Stimulated activated CD4-positive, alpha-beta T cell treated with anti-CD3 and anti-CD28 coated beads, Interleukin-15, amount 100 ng/mL, for 48 hours (primary cell): ENCODE data around the gene CCT6A.
"Not testable (repeated sequence)": the region's sequence is repeated elsewhere in the genome, so short reads cannot be mapped to it uniquely, and the experiment has no call there.

Experiments used
- DNase-seq, 2 donors: peaks; one replicate each; pipeline ENCODE4 v3.0.0-alpha.2; 2020; ENCODE audit warnings: low read depth in 2 of 2

The CCT6A gene, protein sequence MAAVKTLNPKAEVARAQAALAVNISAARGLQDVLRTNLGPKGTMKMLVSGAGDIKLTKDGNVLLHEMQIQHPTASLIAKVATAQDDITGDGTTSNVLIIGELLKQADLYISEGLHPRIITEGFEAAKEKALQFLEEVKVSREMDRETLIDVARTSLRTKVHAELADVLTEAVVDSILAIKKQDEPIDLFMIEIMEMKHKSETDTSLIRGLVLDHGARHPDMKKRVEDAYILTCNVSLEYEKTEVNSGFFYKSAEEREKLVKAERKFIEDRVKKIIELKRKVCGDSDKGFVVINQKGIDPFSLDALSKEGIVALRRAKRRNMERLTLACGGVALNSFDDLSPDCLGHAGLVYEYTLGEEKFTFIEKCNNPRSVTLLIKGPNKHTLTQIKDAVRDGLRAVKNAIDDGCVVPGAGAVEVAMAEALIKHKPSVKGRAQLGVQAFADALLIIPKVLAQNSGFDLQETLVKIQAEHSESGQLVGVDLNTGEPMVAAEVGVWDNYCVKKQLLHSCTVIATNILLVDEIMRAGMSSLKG

DNA sequence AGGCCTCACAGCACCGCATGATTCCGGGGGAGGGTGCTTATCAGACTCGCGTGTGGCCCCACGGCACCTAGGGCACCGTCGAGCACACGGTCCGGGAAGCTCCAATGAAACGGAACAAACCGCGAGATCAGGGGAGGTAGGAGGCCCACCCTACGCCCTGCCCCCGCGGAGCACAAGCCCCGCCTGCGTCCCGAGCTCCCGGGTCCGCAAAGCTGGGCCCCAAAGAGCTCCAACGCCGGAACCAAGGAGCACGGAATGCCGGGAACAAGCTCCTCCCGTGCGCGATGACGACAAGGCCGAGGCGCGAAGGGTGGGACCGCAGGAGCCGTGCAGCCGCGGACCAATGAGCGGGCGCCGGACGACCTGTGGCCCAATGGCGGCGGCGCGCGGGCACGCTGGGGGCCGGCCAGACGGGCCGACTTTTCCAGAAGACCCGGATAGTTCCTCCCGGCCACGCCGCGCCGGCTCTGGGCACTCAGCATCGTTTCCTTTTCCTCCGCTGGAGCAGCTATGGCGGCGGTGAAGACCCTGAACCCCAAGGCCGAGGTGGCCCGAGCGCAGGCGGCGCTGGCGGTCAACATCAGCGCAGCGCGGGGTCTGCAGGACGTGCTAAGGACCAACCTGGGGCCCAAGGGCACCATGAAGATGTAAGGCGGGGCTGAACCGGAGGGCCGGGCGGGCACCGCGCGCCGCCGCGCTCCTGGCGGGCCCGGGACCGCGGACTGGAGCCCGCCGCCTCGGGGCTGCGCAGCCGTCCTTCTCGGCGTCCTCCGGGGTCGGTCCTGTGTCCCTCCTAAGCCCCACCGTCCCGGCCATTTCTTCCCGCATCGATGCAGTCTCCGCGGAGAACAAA, at the start of gene CCT6A, which contains the start of gene PSPH:
TSS of gene CCT6A (plus strand) at position 427 of the 853 bp plus-strand sequence. CDS start at position 511, 84 bp downstream.
TSS of gene PSPH (minus strand) at position 106 of the 853 bp plus-strand sequence. CDS start 30,232 bp downstream, outside the sequence.
- DNase-seq = peak; percentile 86 to 89

DNA sequence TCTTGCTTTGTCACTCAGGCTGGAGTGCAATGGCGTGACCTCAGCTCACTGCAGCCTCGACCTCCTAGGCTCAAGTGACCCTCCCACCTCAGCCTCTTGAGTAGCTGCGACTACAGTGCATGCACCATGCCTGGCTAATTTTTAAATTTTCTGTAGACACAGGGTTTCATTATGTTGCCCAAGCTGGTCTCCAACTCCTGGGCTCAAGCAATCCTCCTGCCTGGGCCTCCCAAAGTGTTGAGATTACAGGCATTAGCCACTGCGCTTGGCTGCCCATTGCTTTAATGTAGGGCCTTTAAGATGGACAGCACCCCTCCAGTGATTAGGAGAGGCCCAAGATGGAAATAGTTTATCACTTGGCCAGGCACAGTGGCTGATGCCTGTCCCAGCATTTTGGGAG, 47.8 kb upstream of the CCT6A start:
- DNase-seq = no peak

DNA sequence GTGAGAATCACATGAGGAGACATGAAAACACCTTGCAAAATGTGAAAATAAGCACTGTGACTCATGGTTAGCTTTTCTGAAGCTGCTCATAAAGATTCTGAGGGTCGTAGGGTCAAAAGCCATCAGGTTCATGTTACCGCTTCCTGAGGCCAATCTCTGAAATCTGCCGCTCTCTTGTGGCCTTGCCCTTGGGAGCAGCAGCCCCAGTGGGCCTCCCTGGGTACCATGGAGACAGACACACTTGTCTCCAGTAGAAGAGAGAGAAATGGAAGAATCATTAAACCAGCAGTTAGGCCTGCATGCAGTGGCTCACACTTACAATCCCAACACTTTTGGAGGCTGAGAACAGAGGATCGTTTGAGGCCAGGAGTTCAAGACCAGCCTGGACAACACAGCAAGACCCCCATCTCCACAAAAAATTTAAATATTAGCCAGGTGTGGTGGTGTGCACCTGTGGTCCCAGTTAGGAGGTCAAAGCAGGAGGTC, 44.4 kb upstream of the CCT6A start:
- no peak for DNase-seq

DNA sequence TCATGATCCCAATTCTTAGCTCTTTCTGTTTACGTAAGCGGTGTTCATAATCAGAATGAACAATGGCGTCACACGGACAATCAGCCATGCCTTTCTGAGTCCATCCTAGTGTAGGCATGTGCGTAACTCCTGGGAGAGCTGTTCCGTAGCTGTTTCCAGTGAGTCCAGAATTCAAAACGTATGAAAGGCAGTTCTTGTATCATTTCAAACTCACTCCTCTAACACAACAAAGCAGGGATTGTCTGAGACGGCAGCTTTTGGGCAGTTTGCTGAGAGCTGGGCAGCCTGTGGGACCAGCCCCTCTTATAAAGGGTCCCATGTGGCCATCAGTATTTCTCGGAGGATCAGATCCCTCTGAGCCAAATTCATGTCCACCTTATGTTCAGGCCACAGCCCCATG, 43.7 kb upstream of the CCT6A start:
- DNase-seq = no peak

DNA sequence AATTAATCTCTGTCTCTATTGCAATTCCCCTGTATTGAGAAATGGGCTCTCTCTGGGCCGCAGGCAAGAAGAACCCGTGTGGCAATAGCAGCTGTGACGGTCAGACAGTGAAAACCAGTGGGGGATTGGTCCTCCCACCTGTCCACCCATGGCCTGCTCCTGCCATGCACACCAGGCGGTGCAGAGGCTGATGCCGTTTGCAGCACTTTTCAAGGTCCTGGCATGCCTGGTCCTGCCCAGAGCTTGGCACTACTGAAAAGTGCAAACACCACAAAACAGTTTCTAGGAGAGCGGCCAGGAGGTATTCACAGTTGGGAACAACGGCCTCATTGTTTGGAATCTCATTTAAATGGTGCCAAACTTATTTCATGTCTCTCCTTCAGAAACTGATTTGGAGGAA, 41.9 kb upstream of the CCT6A start:
- no peak for DNase-seq

DNA sequence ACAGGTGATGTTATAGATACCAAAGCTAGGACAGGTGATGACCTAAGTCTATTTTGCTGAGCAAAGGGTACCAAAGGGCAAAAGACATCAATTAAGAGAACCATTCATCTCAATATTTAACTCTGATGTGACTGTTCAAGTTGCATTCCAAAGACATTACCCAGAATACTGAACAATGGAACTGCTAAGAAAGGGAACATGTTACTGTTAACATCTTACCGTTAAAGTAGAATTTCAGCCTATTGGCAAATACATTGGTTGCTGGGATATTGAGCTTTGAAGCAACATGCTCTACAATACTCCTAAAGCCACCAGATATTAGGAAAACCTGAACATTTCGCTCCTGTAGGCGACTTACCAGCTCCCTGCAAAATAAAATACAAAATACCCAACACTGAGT, 34.5 kb upstream of the CCT6A start:
- DNase-seq = not testable (repeated sequence)

DNA sequence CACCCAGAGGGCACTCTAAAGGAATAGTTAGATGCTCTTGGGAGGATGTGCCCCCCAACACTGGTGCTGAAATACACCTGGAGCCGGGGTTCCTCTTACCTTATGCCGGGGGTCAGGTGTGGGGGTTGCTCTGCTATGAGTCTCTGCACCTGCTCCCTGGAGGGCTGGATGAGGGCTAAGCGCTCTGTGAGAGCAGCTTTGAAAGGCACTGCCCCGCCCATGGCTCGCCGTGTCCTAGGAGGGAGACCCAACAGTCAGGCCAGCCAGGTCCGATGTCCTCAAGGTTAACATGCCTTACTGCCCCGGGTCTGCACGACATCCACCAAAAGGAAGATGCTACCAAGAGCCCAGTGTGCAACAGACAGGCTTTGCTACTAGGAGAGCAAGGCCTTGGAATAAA, 32.1 kb upstream of the CCT6A start:
- no peak for DNase-seq

DNA sequence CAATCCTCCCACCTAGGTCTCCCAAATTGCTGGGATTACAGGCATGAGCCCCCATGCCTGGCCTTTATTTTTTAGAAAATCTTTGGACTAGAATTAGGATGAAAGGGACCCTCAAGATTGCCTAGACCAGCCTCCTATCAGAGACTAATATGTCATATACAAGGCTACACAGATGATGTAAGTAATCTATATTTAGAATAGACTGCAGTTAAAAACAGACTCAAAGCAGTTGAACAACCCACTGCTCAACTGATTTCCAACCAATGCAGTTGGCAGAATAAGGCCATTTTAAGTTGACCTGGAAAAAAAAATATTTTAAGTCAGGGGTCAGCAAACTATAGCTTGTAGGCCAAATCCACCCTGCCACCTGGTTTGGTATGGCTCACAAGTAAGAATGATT, 28.1 kb upstream of the CCT6A start:
- DNase-seq = no peak

DNA sequence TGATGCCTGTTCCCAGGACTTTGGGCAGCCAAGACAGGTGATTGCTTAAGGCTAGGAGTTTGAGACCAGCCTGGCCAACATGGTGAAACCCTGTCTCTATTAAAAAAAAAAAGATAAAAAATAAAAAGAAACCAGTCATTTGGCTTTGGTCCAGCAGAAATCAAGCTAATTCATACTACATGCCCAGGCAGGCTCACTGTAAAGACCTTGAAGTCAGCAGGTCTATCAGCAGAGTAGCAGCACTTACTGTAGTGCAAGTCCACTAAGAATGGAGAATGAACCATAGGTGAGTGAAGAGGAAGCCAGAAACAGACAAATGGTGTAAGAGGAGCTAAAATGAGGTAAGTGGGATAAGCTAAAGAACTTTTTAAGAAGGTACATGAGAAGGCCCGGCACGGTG, 25.0 kb upstream of the CCT6A start:
- no peak for DNase-seq

DNA sequence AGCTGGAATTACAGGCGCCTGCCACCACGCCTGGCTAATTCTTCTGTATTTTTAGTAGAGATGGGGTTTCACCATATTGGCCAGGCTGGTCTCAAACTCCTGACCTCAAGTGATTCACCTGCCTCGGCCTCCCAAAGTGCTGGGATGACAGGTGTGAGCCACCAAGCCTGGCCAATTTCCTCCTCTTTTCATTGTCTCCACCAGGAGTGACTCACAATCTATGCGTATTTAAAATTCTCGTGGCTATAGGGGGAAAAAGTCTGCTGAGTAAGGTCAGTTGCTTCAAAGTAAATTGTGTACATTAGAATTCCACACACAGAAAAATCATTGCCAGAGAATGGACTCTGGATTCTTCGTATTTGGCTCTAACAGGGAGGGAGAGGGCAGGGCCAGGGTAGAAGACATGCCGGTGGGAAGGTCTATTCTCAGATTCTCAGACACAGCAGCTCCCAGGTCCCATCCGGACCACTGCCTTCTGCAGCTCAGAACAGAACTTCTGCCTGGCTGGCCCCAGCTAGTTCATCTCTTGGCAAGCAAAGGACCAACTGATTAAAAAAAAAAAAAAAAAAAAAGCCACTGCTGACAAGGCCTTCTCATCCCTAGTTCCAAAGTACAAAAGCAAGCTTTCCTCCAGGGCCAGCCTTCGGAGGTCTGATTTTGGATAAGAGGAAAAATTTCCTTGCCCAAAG, 22.5 kb upstream of the CCT6A start:
- no peak for DNase-seq

DNA sequence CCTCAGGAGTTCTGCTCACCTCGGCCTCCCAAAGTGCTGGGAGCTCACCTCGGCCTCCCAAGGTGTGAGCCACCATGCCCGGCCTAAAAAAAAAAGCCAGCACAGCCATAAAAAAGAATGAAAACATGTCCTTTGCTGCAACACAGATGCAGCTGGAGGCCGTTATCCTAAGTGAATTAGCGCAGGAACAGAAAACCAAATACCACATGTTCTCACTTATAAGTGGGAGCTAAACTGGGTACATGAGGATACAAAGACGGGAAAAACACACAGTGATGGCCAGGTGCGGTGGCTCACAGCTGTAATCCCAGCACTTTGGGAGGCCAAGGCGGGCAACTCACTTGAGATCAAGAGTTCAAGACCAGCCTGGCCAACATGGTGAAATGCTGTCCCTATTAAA, 21.2 kb upstream of the CCT6A start:
- DNase-seq = no peak

DNA sequence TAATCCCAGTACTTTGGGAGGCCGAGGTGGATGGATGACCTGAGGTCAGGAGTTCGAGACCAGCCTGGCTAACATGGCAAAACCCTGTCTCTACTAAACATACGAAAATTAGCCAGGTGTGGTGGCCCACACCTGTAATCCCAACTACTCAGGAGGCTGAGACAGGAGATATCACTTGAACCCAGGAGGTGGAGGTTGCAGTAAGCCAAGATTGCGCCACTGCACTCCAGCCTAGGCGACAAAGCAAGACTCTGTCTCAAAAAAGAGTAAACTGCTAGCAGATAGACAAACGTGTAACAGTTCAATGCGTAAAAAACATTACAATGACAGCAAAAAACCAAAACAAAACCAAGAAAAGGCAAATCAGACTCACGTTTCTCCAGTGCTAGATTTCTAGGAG, 20.0 kb upstream of the CCT6A start:
- not testable (repeated sequence) for DNase-seq

DNA sequence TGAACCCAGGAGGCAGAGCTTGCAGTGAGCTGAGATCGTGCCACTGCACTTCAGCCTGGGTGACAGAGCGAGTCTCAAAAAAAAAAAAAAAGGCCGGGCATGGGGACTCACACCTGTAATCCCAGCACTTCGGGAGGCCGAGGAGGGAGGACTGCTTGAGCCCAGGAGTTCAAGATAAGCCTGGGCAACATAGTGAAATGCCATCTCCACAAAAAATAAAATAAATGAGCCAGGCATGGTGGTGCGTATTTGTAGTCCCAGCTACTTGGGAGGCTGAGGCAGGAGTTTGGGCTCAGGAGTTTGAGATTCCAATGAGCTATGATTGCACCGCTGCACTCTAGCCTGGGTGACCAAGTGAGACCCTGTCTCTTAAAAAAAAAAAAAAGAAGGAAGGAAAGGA, 19.0 kb upstream of the CCT6A start:
- not testable (repeated sequence) for DNase-seq

DNA sequence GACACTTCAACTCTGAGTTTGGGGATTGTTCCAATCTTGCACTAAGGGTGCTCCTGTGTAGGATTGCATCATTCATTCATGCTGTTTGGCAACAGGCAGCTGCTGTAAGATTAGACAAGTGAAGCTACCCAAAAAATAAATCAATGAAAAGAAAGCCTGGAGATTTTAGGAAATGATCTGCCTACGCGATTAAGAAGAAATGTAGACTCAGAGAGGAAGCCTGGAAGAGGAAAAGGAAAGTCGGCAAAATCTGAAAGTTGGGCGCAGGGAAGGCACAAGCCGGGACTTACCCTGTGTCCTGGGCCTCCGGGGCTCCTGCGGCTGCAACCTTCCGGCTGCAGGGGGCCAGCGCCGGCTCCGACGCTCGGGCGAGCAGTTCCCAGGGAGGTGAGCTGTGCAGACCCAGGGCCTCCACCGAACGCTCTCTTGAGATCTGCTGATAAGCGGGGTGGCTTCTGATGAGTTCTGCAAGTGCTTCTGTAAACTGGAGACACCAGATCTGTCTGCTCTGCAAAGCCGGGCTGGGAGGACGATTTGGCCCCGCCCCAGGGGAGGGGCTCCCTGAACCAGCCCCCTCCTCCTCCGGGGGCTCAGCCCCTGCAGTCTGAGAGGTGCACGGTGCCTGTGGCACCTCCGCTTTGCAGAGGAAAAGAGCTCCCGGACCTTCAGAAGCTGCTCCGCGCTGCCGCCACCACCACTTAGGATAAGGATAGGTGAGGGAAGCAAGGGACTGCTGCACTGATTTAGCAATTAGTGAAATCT, 17.7 kb upstream of the CCT6A start:
- DNase-seq = peak; percentile 43 to 52

DNA sequence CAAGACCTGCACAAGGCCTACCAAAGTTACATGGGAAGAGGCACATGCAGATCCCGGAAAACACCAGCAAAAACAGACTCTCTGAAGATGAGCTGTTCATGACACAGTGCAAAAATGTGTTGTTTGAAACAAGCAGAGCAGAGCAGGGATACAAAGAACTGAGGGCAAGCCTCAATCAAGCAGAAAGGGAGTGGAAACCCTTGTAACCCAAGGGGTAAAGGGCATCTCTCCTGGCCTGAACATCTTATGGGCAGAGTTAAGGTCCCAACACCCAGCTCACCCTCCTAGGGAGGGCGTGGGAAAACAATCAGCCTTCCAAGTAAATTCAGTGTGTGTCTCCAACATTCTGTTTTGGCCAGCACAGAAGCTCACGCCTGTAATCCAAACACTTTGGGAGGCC, 10.8 kb upstream of the CCT6A start:
- DNase-seq = no peak

DNA sequence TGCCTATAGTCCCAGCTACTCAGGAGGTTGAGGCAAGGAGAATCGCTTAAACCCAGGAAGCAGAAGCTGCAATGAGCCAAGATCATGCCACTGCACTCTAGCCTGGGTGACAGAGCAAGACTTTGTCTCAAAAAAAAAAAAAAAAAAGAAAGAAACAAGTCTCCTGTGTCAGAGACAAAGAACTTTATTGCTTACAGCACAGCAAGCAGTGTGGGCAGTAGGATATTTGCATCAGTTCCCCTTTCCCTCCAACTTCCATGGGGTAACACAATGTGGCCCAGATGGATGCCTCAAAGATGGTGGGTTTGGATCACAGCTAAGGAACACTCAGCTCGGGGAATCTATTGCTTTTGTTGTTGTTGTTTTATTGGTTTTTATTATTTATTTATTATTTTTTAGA, 5.8 kb upstream of the CCT6A start:
- DNase-seq = not testable (repeated sequence)

DNA sequence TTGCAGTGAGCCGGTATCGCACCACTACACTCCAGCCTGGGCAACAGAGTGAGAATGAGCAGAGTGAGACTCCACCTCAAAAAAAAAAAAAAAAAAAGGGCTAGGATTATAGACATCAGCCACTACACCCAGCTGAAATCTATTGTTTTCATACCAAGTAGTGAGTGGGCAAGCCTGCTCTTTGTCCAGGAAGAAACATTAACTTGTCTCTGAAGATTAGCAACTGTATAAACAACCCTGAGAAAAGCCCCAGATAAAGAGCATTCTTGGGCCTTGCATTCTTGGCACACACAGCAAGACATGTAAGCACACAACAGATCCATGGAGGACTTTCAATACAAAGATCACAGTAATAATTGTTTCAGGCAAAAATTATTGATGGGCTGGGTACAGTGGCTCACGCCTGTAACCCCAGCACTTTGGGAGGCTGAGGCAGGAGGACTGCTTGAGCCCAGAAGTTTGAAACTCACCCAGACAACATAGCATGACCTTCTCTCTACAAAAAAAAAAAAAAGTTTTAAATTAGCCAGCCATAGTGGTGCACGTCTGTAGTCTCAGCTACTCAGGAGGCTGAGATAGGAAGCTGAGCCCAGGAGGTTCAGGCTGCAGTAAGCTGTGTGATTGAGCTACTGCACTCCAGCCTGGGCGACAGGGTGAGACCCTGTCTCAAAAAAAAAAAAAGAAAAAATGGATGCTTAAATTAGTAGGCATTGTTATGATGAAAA, 4.7 kb upstream of the CCT6A start:
- DNase-seq = no peak

DNA sequence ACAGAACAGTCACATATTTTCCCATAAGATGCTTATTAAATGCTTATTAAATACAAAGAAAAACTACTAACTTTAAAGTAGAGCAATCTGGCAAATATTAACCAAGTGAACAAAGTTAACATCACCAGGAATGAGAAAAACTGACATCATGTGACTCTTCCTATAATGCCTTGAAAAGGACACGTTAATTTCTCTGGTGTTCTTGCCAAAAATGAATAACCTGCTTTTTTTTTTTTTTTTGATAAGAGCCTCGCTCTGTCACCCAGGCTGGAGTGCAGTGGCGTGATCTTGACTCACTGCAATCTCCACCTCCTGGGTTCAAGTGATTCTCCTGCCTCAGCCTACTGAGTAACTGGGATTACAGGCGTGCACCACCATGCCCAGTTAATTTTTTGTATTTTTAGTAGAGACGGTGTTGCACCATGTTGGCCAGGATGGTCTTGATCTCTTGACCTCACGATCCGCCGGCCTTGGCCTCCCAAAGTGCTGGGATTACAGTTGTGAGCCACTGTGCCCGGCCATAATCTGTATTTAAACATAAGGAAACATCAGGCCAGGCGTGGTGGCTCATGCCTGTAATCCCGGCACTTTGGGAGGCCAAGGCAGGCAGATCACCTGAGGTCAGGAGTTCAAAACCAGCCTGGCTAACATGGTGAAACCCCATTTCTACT, 4.0 kb upstream of the CCT6A start:
- not testable (repeated sequence) for DNase-seq

DNA sequence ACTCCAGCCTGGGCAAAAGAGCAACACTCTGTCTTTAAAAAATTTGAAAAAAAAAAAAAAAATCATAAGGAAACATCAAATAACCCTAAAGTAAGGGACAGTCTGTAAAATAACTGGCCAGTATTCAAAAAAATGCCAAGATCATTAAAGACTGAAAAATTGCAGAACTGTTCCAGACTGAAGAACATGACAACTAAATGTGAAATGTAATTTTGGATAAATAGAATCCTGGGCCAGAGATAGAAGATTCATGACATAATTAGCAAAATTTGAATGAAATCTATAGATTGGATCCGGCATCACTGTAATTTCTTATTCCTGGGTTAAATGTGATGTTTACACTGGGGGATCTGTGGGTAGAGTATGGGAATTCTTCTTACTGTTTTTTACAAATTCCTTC, 3.3 kb upstream of the CCT6A start:
- DNase-seq = no peak

DNA sequence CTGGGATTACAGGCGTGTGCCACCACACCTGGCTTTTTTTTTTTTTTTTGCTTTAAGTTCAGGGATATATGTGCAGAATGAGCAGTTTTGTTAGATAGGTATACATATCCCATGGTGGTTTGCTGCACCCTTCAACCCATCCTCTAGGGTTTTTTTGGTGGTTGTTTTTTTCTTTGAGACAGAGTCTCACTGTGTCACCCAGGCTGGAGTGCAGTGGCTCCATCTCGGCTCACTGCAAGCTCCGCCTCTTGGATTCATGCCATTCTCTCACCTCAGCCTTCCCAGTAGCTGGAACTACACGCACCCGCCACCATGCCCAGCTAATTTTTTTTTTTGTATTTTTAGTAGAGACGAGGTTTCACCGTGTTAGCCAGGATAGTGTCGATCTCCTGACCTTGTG, 2.8 kb upstream of the CCT6A start:
- DNase-seq = not testable (repeated sequence)
